ENCODE results near the gene RAB11B. TPM values are rescaled to one million over a fixed set of nuclear protein-coding genes. Genes with fewer than 3 reads are reported as not detected.
A peak's percentile ranks its signal among the peaks of the same experiment; 100 is the strongest.

The RAB11B gene
- total and polyA plus RNA-seq, 2 of the 13 experiments (the other 11 are each of a cell fraction or from before 2014, with no cell fraction given), result 6.0 to 28.4 TPM

GRCh38 chr19:8423817-8424223, 33.7 kb downstream of the RAB11B start (continued):
- peak; percentile 41; the same call in 1 of the 3 replicates for TF ChIP-seq MXI1 (IDR thresholded peaks at IDR 0.05; ENCODE audit: borderline replicate concordance, low read depth, low read length)
- TF ChIP-seq THAP7 (CRISPR knock-in tag; IDR thresholded peaks at IDR 0.05), result no peak
- TF ChIP-seq TARDBP (CRISPR knock-in tag; IDR thresholded peaks at IDR 0.05), result no peak
- TF ChIP-seq RFX5 (IDR thresholded peaks at IDR 0.05; ENCODE audit: low read depth, low read length), result peak; percentile 83
- TF ChIP-seq ZNF318 (CRISPR knock-in tag; IDR thresholded peaks at IDR 0.05), result no peak
- TF ChIP-seq ZNF510 (CRISPR knock-in tag; IDR thresholded peaks at IDR 0.05; ENCODE audit: low read depth), result no peak
- TF ChIP-seq, protein P1, sequence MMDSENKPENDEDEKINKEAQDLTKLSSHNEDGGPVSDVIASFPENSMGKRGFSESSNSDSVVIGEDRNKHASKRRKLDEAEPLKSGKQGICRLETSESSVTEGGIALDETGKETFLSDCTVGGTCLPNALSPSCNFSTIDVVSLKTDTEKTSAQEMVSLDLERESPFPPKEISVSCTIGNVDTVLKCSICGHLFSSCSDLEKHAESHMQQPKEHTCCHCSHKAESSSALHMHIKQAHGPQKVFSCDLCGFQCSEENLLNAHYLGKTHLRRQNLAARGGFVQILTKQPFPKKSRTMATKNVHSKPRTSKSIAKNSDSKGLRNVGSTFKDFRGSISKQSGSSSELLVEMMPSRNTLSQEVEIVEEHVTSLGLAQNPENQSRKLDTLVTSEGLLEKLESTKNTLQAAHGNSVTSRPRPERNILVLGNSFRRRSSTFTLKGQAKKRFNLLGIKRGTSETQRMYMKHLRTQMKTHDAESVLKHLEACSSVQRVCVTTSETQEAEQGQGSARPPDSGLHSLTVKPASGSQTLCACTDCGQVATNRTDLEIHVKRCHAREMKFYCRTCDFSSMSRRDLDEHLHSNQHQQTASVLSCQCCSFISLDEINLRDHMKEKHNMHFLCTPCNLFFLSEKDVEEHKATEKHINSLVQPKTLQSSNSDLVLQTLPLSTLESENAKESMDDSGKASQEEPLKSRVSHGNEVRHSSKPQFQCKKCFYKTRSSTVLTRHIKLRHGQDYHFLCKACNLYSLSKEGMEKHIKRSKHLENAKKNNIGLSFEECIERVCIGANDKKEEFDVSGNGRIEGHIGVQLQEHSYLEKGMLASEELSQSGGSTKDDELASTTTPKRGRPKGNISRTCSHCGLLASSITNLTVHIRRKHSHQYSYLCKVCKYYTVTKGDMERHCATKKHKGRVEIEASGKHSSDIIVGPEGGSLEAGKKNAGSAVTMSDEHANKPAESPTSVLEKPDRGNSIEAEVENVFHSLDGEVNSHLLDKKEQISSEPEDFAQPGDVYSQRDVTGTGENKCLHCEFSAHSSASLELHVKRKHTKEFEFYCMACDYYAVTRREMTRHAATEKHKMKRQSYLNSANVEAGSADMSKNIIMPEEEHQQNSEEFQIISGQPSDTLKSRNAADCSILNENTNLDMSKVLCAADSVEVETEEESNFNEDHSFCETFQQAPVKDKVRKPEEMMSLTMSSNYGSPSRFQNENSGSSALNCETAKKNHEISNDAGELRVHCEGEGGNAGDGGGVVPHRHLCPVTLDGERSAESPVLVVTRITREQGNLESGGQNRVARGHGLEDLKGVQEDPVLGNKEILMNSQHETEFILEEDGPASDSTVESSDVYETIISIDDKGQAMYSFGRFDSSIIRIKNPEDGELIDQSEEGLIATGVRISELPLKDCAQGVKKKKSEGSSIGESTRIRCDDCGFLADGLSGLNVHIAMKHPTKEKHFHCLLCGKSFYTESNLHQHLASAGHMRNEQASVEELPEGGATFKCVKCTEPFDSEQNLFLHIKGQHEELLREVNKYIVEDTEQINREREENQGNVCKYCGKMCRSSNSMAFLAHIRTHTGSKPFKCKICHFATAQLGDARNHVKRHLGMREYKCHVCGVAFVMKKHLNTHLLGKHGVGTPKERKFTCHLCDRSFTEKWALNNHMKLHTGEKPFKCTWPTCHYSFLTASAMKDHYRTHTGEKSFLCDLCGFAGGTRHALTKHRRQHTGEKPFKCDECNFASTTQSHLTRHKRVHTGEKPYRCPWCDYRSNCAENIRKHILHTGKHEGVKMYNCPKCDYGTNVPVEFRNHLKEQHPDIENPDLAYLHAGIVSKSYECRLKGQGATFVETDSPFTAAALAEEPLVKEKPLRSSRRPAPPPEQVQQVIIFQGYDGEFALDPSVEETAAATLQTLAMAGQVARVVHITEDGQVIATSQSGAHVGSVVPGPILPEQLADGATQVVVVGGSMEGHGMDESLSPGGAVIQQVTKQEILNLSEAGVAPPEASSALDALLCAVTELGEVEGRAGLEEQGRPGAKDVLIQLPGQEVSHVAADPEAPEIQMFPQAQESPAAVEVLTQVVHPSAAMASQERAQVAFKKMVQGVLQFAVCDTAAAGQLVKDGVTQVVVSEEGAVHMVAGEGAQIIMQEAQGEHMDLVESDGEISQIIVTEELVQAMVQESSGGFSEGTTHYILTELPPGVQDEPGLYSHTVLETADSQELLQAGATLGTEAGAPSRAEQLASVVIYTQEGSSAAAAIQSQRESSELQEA (CRISPR knock-in tag; IDR thresholded peaks at IDR 0.05; ENCODE audit: not compliant biosample characterization), result no peak
- 0 out of 2 replicates have a peak, but pooled peaks have one; percentile 49 for TF ChIP-seq ZNF230 (CRISPR knock-in tag; IDR thresholded peaks at IDR 0.05)
- no peak for TF ChIP-seq ADNP (CRISPR knock-in tag; IDR thresholded peaks at IDR 0.05)
- no peak for TF ChIP-seq SAFB2 (CRISPR knock-in tag; IDR thresholded peaks at IDR 0.05; ENCODE audit: borderline replicate concordance, low read depth)
